Lung (tissue), 12 donors: Measurements from ENCODE around the gene INSRR. TPM values are rescaled to one million over a fixed set of nuclear protein-coding genes. Genes with fewer than 3 reads are reported as not detected.
A peak's percentile ranks its signal among the peaks of the same experiment; 100 is the strongest.

Experiments
- ATAC-seq: fragments of 200-7000 bp; cut with Tn5 transposase; one replicate; pipeline ENCODE4 v1.9.1; 2020; ENCODE audit warnings: moderate number of reproducible peaks; ENCODE audit not compliant: insufficient read depth, low FRiP score
- DNase-seq, 3 donors: peaks; one replicate each; pipeline ENCODE4 v3.0.0-alpha.2; 2013 to 2017
- H3K27ac ChIP-seq, 2 donors: one replicate each; pipeline ENCODE4 v1.5.1; 2013; ENCODE audit warnings: mild to moderate bottlenecking in 2 of 2, moderate library complexity in 2 of 2, control low read depth in 1 of 2, inconsistent platforms in 1 of 2, low read depth in 1 of 2, low read length in 1 of 2
- H3K27me3 ChIP-seq, 3 donors: one replicate each; pipeline ENCODE4 v1.5.1; 2013; ENCODE audit warnings: low read length in 2 of 3; ENCODE audit not compliant: control insufficient read depth in 3 of 3, insufficient read depth in 3 of 3
- H3K36me3 ChIP-seq, 4 donors: one replicate each; pipeline ENCODE4 v1.5.1; 2013; ENCODE audit warnings: low read length in 4 of 4, mild to moderate bottlenecking in 1 of 4, moderate library complexity in 1 of 4; ENCODE audit not compliant: control insufficient read depth in 4 of 4, insufficient read depth in 4 of 4
- H3K4me1 ChIP-seq, 5 donors: one replicate each; pipeline ENCODE4 v1.5.1; 2013; ENCODE audit warnings: low read length in 5 of 5, mild to moderate bottlenecking in 2 of 5, moderate library complexity in 1 of 5; ENCODE audit not compliant: control insufficient read depth in 5 of 5, insufficient read depth in 5 of 5
- H3K4me3 ChIP-seq: one replicate; pipeline ENCODE4 v1.5.1; 2013; ENCODE audit warnings: mild to moderate bottlenecking, control low read depth, moderate library complexity
- H3K9ac ChIP-seq, 2 donors: one replicate each; pipeline ENCODE4 v1.5.1; 2013; ENCODE audit warnings: low read length in 2 of 2, control low read depth in 1 of 2; ENCODE audit not compliant: insufficient read depth in 1 of 2
- H3K9me3 ChIP-seq, 4 donors: one replicate each; pipeline ENCODE4 v1.5.1; 2013; ENCODE audit warnings: low read length in 3 of 4, mild to moderate bottlenecking in 1 of 4, moderate library complexity in 1 of 4; ENCODE audit not compliant: control insufficient read depth in 4 of 4, insufficient read depth in 3 of 4
- WGBS, 2 donors: extraction: QIAGEN DNeasy Blood & Tissue Kit; methylation state at CpG; one replicate each; pipeline ENCODE4 v1.1.7; 2013; 5-methylcytosine and 5-hydroxymethylcytosine counted together
- polyA plus RNA-seq, 2 donors: library from polyadenylated mRNA; stranded (reverse); fragments of 200-250 nt; gene quantifications; one replicate each; pipeline ENCODE4 v1.2.1, GENCODE V29; 2013
- total RNA-seq, 2 donors: library from RNA; depleted of rRNA in 1 of 2; stranded (reverse); fragments of >200 nt in 1 of 2; gene quantifications; one replicate each; pipeline ENCODE4 v1.2.1, GENCODE V29; 2014 to 2021
- TF ChIP-seq, protein P1 (sequence below): IDR thresholded peaks from 2 replicates; pipeline ENCODE4 v1.5.1; 2012; ENCODE audit warnings: mild to moderate bottlenecking; ENCODE audit errors: control extremely low read depth, extremely low read depth
- donor health status: control.
- donor health status: control.
- donor health status: Bipolar disorder and iron deficiency.
- donor health status: healthy.
- donor health status: DM: yes; HTN: yes; CAD: no.

INSRR gene
- total and polyA plus RNA-seq, 4 donors = not detected

DNA sequence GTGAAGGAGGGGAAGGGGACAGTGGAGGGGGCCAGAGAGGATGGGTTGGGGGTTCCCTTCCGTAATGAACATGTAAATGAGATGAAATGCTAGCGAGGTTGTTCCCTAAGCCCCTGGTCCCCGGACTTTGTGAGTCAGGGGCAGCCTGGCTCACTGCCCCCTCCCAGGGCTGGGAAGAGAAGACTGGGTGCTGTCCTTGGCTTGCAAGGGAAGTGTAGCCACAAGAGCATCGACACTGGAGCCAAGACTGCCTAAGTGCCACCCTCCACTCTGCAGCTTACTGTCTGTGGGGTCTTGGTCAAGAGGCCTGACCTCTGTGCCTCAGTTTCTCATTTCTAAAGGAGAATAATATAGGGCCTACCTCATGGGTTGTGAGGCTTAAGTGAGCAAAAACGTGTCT, 35.1 kb upstream of the INSRR start:
- peak overlapping the region; percentile 71 to 92 for H3K27ac ChIP-seq

DNA sequence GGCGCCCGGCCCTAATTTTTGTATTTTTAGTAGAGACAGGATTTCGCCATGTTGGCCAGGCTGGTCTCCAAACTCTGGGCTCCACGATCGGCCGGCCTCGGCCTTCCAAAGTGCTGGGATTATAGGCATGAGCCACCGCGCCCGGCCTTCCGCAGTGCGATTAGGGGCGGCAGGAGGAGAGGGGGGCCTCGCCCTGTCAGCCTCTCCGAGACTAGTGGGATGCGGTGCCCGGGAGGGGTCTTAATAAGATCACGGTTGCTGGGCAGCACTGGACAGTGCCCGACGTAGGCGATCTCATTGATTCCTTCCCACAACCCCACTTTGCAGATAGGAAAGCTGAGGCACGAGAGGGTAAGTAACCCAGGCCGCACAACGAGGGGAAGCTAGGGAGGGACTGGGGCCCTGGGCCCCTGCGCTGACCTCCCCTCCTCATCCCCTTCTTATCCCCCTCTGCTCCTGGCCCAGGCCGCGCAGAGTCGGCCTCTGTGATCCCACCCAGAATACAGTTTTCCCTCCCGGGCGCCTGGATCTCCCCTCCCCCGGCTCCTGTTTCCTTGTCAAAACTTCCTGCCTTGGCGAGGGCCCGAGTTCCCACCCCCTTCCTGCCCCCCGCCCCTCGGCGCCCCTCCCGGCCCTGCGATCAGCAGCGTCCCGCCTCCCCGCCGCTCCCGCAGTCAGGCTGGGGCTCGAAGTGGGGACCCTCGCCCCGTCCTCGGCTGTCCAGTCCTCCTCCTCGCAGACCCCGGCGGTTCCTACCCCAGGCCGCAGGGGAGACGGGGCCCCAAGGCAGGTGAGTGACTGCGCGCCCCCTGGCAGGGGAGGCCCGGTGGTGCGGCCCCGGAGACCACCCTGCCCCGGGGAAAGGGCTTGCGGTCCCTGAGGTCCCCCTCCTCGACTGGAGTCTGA, 34.4 kb upstream of the INSRR start, which contains the start of gene PEAR1:
TSS of gene PEAR1 (plus strand) at position 671 of the 906 bp plus-strand sequence. CDS start 10,209 bp downstream, outside the sequence.
- no peak for ATAC-seq
- Histone ChIP-seq H3K36me3 (no peaks in the 10 kb centered on the region), H3K4me1 (peaks cover 0 to 44% (median 10%) of the 10 kb centered on the region in 5 donors), H3K9ac (peak within 1 kb of the TSS in 1 of 2 donors; percentile 63), H3K27me3 (peaks cover 0 to 8% (median 0%) of the 10 kb centered on the region in 3 donors), H3K4me3 (peak within 1 kb of the TSS; percentile 66), H3K9me3 (no peaks in the 10 kb centered on the region), H3K27ac (peak within 1 kb of the TSS; percentile 71 to 92)
- 8 to 15% methylated on average over 52 to 60 of the region's 60 CpGs for WGBS, 2 donors
- TF ChIP-seq, protein P1, sequence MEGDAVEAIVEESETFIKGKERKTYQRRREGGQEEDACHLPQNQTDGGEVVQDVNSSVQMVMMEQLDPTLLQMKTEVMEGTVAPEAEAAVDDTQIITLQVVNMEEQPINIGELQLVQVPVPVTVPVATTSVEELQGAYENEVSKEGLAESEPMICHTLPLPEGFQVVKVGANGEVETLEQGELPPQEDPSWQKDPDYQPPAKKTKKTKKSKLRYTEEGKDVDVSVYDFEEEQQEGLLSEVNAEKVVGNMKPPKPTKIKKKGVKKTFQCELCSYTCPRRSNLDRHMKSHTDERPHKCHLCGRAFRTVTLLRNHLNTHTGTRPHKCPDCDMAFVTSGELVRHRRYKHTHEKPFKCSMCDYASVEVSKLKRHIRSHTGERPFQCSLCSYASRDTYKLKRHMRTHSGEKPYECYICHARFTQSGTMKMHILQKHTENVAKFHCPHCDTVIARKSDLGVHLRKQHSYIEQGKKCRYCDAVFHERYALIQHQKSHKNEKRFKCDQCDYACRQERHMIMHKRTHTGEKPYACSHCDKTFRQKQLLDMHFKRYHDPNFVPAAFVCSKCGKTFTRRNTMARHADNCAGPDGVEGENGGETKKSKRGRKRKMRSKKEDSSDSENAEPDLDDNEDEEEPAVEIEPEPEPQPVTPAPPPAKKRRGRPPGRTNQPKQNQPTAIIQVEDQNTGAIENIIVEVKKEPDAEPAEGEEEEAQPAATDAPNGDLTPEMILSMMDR = no peak
- peak; percentile 86 to 92 (median 87) for DNase-seq

More for the DNA sequence above, 35.1 kb upstream of the INSRR start:
- peak overlapping the region in 1 of 2 donors; percentile 61 for H3K9ac ChIP-seq
- ATAC-seq (no peak), DNase-seq (peak in 1 of 3 donors; percentile 52)
- peaks cover 0 to 8% (median 0%) of the 10 kb centered on the region in 3 donors for H3K27me3 ChIP-seq
- H3K4me3 ChIP-seq = peak overlapping the region; percentile 66
- 20% methylated on average over 5 of the region's 5 CpGs for WGBS, 2 donors
- no peaks in the 10 kb centered on the region for H3K36me3 ChIP-seq
- H3K4me1 ChIP-seq = peaks cover 0 to 51% (median 12%) of the 10 kb centered on the region in 5 donors
- no peaks in the 10 kb centered on the region for H3K9me3 ChIP-seq
- TF ChIP-seq, protein P1 = no peak

DNA sequence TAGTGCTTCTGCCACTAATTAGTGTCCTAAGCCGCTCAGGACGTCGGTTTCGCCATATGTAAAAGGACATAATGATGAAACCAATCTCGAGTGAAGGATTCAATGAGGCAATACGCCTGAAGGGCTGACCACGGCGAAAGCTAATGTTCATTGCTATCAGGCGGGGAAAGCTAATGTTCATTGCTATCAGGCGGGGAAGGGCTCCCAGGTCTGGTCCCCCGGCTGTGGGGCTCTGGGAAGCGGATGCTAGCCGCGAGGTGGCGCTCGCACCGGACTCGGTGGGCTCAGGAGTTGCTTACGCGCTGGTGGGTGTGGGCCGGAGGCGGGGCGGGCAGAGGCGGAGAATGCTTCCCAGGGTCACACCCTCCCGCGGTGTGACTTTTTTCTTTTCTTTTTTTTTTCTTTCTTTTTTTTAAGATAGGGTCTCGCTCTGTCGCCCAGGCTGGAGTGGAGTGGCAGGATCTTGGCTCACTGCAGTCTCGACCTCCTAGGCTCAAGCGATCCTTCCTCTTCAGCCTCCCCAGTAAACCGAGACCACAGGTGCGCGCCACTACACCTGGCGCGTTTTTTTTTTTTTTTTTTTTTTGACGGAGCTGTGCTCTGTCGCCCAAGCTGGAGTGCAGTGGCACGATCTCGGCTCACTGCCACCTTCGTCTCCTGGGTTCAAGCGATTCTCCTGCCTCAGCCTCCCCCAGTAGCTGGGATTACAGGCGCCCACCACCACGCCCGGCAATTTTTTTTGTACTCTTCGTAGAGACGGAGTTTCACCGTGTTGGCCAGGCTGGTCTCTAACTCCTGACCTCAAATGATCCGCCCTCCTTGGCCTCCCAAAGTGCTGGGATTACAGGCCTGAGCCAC, 33.5 kb upstream of the INSRR start:
- peaks cover 0 to 40% (median 5%) of the 10 kb centered on the region in 5 donors for H3K4me1 ChIP-seq

More for the DNA sequence above, 33.5 kb upstream of the INSRR start:
- peak overlapping the region; percentile 63 to 81 for H3K27ac ChIP-seq
- WGBS, 2 donors = 6 to 11% methylated on average over 47 to 48 of the region's 48 CpGs
- H3K9ac ChIP-seq = peak overlapping the region in 1 of 2 donors; percentile 30
- ATAC-seq (peak; percentile 77), DNase-seq (peak; percentile 94 to 97 (median 95))
- peaks cover 0 to 10% (median 0%) of the 10 kb centered on the region in 3 donors for H3K27me3 ChIP-seq
- no peak overlapping the region for H3K4me3 ChIP-seq
- TF ChIP-seq, protein P1 = peak; percentile 80
- H3K9me3 ChIP-seq = no peaks in the 10 kb centered on the region
- H3K36me3 ChIP-seq = no peaks in the 10 kb centered on the region
